ENCODE results near the gene ACTR1B.

The ACTR1B gene

DNA sequence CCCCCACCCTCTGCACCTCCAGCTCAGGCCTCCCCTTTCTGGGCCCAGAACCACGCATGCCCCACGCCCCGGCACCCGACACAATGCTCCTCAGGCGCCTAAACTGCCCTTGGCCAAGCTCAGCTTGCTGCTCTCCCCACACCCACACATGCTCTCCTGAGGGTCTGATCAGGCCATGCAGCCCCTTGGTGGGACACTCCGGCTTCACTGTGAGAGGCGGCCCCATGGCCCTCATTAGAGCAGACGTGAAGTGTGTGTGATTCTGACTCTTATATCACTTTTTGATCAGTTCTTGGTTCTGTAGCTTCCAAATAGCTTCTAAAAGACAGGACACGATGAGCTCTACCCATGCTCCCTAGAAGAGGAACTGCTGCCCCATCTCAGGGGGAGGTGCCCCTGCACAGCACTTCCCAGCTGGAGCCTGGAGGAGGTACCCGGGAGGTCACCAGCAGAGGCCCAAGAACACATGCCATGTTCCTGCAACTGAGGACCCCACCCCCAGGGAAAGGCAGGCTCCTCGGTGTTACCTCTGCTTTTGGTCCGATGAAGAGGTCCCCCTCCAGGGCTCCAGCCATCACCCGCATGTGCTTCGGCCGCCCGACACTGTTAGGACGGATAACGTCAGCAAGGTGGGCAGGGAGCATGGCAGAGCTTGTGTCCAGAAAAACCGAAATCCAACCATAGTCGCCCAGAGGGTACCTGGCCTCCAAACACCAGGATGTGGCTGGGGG, 3.6 kb downstream of the ACTR1B start:
- no peak overlapping the region for H3K4me3 ChIP-seq (IDR thresholded peaks at IDR 0.05; ENCODE audit: insufficient read depth, low read depth, low read length)
- TF ChIP-seq, protein P1, sequence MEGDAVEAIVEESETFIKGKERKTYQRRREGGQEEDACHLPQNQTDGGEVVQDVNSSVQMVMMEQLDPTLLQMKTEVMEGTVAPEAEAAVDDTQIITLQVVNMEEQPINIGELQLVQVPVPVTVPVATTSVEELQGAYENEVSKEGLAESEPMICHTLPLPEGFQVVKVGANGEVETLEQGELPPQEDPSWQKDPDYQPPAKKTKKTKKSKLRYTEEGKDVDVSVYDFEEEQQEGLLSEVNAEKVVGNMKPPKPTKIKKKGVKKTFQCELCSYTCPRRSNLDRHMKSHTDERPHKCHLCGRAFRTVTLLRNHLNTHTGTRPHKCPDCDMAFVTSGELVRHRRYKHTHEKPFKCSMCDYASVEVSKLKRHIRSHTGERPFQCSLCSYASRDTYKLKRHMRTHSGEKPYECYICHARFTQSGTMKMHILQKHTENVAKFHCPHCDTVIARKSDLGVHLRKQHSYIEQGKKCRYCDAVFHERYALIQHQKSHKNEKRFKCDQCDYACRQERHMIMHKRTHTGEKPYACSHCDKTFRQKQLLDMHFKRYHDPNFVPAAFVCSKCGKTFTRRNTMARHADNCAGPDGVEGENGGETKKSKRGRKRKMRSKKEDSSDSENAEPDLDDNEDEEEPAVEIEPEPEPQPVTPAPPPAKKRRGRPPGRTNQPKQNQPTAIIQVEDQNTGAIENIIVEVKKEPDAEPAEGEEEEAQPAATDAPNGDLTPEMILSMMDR (conservative IDR thresholded peaks at IDR 0.05; ENCODE audit: low read depth, low read length), result no peak
- H3K36me3 ChIP-seq (ENCODE audit: insufficient read depth), result no peaks in the 10 kb centered on the region
- no peak overlapping the region for H3K27ac ChIP-seq
- H3K9ac ChIP-seq, result no peak overlapping the region
- H3K4me2 ChIP-seq, result no peak overlapping the region
- H3K4me1 ChIP-seq (ENCODE audit: low read depth, poor library complexity, severe bottlenecking), result peaks cover 12% of the 10 kb centered on the region
- no peaks in the 10 kb centered on the region for H4K20me1 ChIP-seq (ENCODE audit: insufficient read depth)
- no peaks in the 10 kb centered on the region for H3K27me3 ChIP-seq (ENCODE audit: insufficient read depth, low read depth)
- peaks cover 26% of the 10 kb centered on the region; the same call in 1 of the 2 replicates for H3K79me2 ChIP-seq (ENCODE audit: insufficient read depth, low read depth)
- no peak overlapping the region for H2AFZ ChIP-seq (ENCODE audit: low read depth)

DNA sequence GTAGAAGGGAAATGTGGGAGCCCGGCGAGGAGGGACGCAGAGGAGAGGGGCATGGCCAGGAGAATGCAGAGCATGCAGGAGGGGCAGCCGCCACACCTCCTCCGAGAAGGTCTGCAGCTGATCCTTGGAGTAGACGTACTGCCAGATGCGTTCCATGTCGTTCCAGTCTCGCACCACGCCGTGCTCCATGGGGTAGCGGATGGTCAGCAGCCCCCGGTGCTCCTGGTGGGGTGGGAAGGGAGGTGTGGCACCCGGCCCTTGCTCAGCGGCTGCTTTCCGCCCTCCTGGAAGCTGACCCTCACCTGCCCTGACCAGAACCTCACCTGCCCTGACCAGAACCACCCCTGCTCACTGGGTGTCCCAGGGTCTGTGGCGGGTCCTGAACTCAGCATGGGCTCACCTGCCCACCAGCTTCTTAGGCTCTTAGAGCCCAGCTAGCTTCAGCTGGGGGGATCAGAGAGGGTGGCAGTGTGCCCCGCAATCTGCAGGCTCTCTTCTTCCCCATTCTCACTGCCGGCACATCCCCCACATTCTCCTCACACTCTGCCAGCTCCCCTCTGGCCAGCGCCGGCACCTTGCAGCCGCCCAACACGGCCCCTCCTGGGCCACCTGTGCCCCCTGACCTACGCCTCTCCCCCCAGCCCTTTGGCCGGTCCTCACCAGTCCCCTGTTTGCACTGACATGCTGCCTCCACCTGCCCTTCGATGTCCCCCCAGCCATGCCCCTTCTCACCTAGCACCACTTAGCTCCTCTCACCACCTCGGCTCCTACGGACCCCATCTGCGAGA, 4.4 kb downstream of the ACTR1B start:
- H3K9ac ChIP-seq, result no peak overlapping the region
- H3K36me3 ChIP-seq (ENCODE audit: insufficient read depth), result no peaks in the 10 kb centered on the region
- H3K79me2 ChIP-seq (ENCODE audit: insufficient read depth, low read depth), result peaks cover 26% of the 10 kb centered on the region; the same call in 1 of the 2 replicates
- H2AFZ ChIP-seq (ENCODE audit: low read depth), result no peak overlapping the region
- peaks cover 12% of the 10 kb centered on the region for H3K4me1 ChIP-seq (ENCODE audit: low read depth, poor library complexity, severe bottlenecking)
- no peaks in the 10 kb centered on the region for H3K27me3 ChIP-seq (ENCODE audit: insufficient read depth, low read depth)
- H4K20me1 ChIP-seq (ENCODE audit: insufficient read depth), result no peaks in the 10 kb centered on the region
- H3K27ac ChIP-seq, result no peak overlapping the region
- no peak overlapping the region for H3K4me3 ChIP-seq (IDR thresholded peaks at IDR 0.05; ENCODE audit: insufficient read depth, low read depth, low read length)
- H3K4me2 ChIP-seq, result no peak overlapping the region
- TF ChIP-seq, protein P1 (conservative IDR thresholded peaks at IDR 0.05; ENCODE audit: low read depth, low read length), result no peak

DNA sequence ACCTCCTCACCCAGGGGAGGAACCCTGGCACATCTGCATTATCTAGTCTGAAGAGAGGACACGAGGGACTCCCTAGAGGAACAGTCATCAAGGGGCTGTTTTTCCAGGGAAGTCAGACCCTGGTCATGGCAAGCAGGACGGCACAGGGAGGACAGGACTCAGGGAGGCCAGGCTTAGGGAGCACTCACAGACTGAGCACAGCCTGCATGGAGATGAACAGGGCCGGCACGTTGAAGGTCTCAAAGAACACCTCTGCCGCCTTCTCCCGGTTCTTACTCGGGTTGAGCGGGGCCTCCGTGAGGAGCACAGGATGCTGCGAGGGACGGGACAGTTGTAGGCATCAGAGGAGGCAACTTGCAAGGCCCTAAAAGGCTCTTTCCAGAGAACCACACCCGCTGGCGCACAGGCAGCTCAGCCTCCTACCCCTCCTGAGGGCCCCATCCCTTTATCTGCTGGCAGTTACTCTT, 5.1 kb downstream of the ACTR1B start:
- H3K36me3 ChIP-seq (ENCODE audit: insufficient read depth), result no peaks in the 10 kb centered on the region
- no peak overlapping the region for H2AFZ ChIP-seq (ENCODE audit: low read depth)
- peaks cover 12% of the 10 kb centered on the region for H3K4me1 ChIP-seq (ENCODE audit: low read depth, poor library complexity, severe bottlenecking)
- no peaks in the 10 kb centered on the region for H4K20me1 ChIP-seq (ENCODE audit: insufficient read depth)
- H3K27ac ChIP-seq, result no peak overlapping the region
- H3K79me2 ChIP-seq (ENCODE audit: insufficient read depth, low read depth), result peaks cover 26% of the 10 kb centered on the region; the same call in 1 of the 2 replicates
- no peak overlapping the region for H3K9ac ChIP-seq
- H3K4me2 ChIP-seq, result no peak overlapping the region
- H3K4me3 ChIP-seq (IDR thresholded peaks at IDR 0.05; ENCODE audit: insufficient read depth, low read depth, low read length), result no peak overlapping the region
- no peaks in the 10 kb centered on the region for H3K27me3 ChIP-seq (ENCODE audit: insufficient read depth, low read depth)
- TF ChIP-seq, protein P1 (conservative IDR thresholded peaks at IDR 0.05; ENCODE audit: low read depth, low read length), result no peak

DNA sequence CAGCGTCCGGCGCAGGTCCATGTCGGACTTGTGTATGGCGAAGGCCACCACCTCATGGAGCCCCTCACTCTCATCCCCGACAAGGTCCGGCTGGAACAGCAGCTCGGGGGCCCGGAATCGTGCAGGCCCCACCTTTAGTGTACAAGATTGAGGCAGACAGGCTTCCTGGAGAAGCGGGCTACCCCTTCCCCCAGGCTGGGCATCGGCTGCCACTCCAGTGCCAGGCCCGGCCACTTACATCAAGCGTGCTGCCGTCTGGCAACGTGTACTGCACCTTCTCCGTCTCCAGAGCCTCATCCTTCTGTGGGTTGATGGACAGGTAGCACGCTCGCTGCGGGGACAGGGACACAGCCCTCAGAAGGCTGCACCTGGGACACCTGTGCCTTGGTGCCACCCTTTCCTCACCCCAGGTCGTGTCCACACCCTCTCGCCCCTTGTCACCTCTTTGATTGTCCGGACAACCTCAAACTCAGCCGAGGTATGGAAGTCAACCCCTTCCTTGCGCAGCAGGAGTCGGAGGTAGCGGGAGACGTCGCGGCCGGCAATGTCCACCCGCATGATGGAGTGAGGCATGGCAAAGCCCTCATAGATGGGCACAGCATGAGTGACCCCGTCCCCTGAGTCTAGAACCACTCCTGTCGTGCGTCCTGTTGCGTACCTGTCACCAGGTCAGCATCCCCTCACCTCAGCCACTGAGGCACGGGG, 5.7 kb downstream of the ACTR1B start:
- Histone ChIP-seq H3K27me3 (ENCODE audit: insufficient read depth, low read depth) (no peaks in the 10 kb centered on the region), H3K9ac (no peak overlapping the region), H3K4me3 (IDR thresholded peaks at IDR 0.05; ENCODE audit: insufficient read depth, low read depth, low read length) (no peak overlapping the region), H3K27ac (no peak overlapping the region), H4K20me1 (ENCODE audit: insufficient read depth) (no peaks in the 10 kb centered on the region), H2AFZ (ENCODE audit: low read depth) (no peak overlapping the region), H3K4me1 (ENCODE audit: low read depth, poor library complexity, severe bottlenecking) (peaks cover 12% of the 10 kb centered on the region), H3K4me2 (no peak overlapping the region), H3K36me3 (ENCODE audit: insufficient read depth) (no peaks in the 10 kb centered on the region), H3K79me2 (ENCODE audit: insufficient read depth, low read depth) (peaks cover 24% of the 10 kb centered on the region; the same call in 1 of the 2 replicates)
- TF ChIP-seq, protein P1 (conservative IDR thresholded peaks at IDR 0.05; ENCODE audit: low read depth, low read length), result no peak
